ENCODE data around the gene PECR. TPM values are rescaled to one million over a fixed set of nuclear protein-coding genes. Genes with fewer than 3 reads are reported as not detected.

Gene PECR
- total and polyA plus RNA-seq, 2 of the 13 experiments (the other 11 are each of a cell fraction or from before 2014, with no cell fraction given) = 151 to 153 TPM

- TF ChIP-seq, protein P1, sequence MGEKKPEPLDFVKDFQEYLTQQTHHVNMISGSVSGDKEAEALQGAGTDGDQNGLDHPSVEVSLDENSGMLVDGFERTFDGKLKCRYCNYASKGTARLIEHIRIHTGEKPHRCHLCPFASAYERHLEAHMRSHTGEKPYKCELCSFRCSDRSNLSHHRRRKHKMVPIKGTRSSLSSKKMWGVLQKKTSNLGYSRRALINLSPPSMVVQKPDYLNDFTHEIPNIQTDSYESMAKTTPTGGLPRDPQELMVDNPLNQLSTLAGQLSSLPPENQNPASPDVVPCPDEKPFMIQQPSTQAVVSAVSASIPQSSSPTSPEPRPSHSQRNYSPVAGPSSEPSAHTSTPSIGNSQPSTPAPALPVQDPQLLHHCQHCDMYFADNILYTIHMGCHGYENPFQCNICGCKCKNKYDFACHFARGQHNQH (CRISPR knock-in tag; IDR thresholded peaks at IDR 0.05) = peak; percentile 43; the same call in 1 of the 2 replicates
- TF ChIP-seq PHF21A (CRISPR knock-in tag; IDR thresholded peaks at IDR 0.05) = peak; percentile 36; the same call in 1 of the 2 replicates
- no peak for TF ChIP-seq NONO (IDR thresholded peaks at IDR 0.05)
- TF ChIP-seq NONO (CRISPR knock-in tag; conservative IDR thresholded peaks at IDR 0.05) = peak; percentile 39; the same call in 1 of the 2 replicates
- TF ChIP-seq, protein P2, sequence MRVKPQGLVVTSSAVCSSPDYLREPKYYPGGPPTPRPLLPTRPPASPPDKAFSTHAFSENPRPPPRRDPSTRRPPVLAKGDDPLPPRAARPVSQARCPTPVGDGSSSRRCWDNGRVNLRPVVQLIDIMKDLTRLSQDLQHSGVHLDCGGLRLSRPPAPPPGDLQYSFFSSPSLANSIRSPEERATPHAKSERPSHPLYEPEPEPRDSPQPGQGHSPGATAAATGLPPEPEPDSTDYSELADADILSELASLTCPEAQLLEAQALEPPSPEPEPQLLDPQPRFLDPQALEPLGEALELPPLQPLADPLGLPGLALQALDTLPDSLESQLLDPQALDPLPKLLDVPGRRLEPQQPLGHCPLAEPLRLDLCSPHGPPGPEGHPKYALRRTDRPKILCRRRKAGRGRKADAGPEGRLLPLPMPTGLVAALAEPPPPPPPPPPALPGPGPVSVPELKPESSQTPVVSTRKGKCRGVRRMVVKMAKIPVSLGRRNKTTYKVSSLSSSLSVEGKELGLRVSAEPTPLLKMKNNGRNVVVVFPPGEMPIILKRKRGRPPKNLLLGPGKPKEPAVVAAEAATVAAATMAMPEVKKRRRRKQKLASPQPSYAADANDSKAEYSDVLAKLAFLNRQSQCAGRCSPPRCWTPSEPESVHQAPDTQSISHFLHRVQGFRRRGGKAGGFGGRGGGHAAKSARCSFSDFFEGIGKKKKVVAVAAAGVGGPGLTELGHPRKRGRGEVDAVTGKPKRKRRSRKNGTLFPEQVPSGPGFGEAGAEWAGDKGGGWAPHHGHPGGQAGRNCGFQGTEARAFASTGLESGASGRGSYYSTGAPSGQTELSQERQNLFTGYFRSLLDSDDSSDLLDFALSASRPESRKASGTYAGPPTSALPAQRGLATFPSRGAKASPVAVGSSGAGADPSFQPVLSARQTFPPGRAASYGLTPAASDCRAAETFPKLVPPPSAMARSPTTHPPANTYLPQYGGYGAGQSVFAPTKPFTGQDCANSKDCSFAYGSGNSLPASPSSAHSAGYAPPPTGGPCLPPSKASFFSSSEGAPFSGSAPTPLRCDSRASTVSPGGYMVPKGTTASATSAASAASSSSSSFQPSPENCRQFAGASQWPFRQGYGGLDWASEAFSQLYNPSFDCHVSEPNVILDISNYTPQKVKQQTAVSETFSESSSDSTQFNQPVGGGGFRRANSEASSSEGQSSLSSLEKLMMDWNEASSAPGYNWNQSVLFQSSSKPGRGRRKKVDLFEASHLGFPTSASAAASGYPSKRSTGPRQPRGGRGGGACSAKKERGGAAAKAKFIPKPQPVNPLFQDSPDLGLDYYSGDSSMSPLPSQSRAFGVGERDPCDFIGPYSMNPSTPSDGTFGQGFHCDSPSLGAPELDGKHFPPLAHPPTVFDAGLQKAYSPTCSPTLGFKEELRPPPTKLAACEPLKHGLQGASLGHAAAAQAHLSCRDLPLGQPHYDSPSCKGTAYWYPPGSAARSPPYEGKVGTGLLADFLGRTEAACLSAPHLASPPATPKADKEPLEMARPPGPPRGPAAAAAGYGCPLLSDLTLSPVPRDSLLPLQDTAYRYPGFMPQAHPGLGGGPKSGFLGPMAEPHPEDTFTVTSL (CRISPR knock-in tag; IDR thresholded peaks at IDR 0.05; ENCODE audit: borderline replicate concordance) = no peak
- TF ChIP-seq ZNF775 (CRISPR knock-in tag; IDR thresholded peaks at IDR 0.05; ENCODE audit: borderline replicate concordance) = no peak
Measured at GRCh38 chr2:216107760-216108159, 26.2 kb upstream of the PECR start (continued).
